ENCODE data around the gene HSD17B11. TPM values are rescaled to one million over a fixed set of nuclear protein-coding genes. Genes with fewer than 3 reads are reported as not detected.
"Not testable (repeated sequence)": the region's sequence is repeated elsewhere in the genome, so short reads cannot be mapped to it uniquely, and the experiment has no call there.

HSD17B11 gene
- polyA plus RNA-seq, 2 of the 4 experiments (the other 2 are of a cell fraction), result 51.5 to 113 TPM

GRCh38 chr4:87405211-87405820 is 14.3 kb upstream of the HSD17B11 start:
- no peaks in the 10 kb centered on the region for H3K9me3 ChIP-seq
- no peak overlapping the region for H3K4me2 ChIP-seq
- H3K4me1 ChIP-seq, result peaks cover 14% of the 10 kb centered on the region
- TF ChIP-seq MAX (IDR thresholded peaks at IDR 0.05) (no peak), FOSL2 (IDR thresholded peaks at IDR 0.05) (no peak), FOSL2 (CRISPR knock-in tag; IDR thresholded peaks at IDR 0.05) (no peak), NR3C1 (IDR thresholded peaks at IDR 0.05) (no peak), EP300 (IDR thresholded peaks at IDR 0.05) (no peak)
- TF ChIP-seq, protein P1, sequence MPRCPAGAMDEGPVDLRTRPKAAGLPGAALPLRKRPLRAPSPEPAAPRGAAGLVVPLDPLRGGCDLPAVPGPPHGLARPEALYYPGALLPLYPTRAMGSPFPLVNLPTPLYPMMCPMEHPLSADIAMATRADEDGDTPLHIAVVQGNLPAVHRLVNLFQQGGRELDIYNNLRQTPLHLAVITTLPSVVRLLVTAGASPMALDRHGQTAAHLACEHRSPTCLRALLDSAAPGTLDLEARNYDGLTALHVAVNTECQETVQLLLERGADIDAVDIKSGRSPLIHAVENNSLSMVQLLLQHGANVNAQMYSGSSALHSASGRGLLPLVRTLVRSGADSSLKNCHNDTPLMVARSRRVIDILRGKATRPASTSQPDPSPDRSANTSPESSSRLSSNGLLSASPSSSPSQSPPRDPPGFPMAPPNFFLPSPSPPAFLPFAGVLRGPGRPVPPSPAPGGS (IDR thresholded peaks at IDR 0.05), result no peak
- 73% methylated on average over 5 of the region's 5 CpGs for WGBS (ENCODE audit: missing lambda C conversion rate)
- no peak for DNase-seq (ENCODE audit: low read depth in 1 of 2, low spot score in 1 of 2)
- no peak for ATAC-seq
- CTCF ChIA-PET, result interaction anchor here (0.8 kb wide), 1 partner anchor 11 kb away, joined by 3 read pairs; no protein-coding TSS in a partner anchor
- no peak overlapping the region for H3K27ac ChIP-seq
- no peak for FAIRE-seq
- POLR2A ChIA-PET, result no interaction called here
- H3K4me3 ChIP-seq, result no peak overlapping the region

- H3K9me3 ChIP-seq; H3K27ac ChIP-seq; H3K4me2 ChIP-seq; FAIRE-seq; ATAC-seq; H3K4me3 ChIP-seq; DNase-seq (ENCODE audit: low read depth in 1 of 2, low spot score in 1 of 2); POLR2A ChIA-PET; H3K4me1 ChIP-seq: not testable (repeated sequence)
- peak; percentile 13 to 27; a peak in 2 of 4 replicates for TF ChIP-seq CEBPB (IDR thresholded peaks at IDR 0.05)
- CTCF ChIA-PET, result interaction anchor here (1.6 kb wide), 1 partner anchor 12 kb away, joined by 7 read pairs; the partner anchor contains the start of gene HSD17B11
- 58% methylated on average over 1 of the region's 1 CpG for WGBS (ENCODE audit: missing lambda C conversion rate)
Observed at GRCh38 chr4:87403732-87404131, 12.7 kb upstream of the HSD17B11 start.

GRCh38 chr4:87399954-87400353 is 9.0 kb upstream of the HSD17B11 start:
- ChIA-PET CTCF (interaction anchor here (1.3 kb wide), 1 partner anchor 10 kb away, joined by 3 read pairs; no protein-coding TSS in a partner anchor), POLR2A (interaction anchor here (1.3 kb wide), 1 partner anchor 9 kb away, joined by 3 read pairs; the partner anchor contains the start of gene HSD17B11)
- Histone ChIP-seq H3K4me3 (no peak overlapping the region), H3K9me3 (no peaks in the 10 kb centered on the region), H3K4me1 (no peaks in the 10 kb centered on the region), H3K4me2 (no peak overlapping the region), H3K27ac (no peak overlapping the region)
- ATAC-seq (no peak), FAIRE-seq (no peak), DNase-seq (ENCODE audit: low read depth in 1 of 2, low spot score in 1 of 2) (no peak)
- TF ChIP-seq FOXS1 (CRISPR knock-in tag; IDR thresholded peaks at IDR 0.05) (no peak), CBX8 (IDR thresholded peaks at IDR 0.05) (no peak), KDM1A (IDR thresholded peaks at IDR 0.05; ENCODE audit: low read depth) (no peak), TP53 (CRISPR knock-in tag; IDR thresholded peaks at IDR 0.05) (no peak), ZNF302 (CRISPR knock-in tag; IDR thresholded peaks at IDR 0.05) (no peak)
- WGBS (ENCODE audit: missing lambda C conversion rate), result 27% methylated on average over 1 of the region's 1 CpG

DNA sequence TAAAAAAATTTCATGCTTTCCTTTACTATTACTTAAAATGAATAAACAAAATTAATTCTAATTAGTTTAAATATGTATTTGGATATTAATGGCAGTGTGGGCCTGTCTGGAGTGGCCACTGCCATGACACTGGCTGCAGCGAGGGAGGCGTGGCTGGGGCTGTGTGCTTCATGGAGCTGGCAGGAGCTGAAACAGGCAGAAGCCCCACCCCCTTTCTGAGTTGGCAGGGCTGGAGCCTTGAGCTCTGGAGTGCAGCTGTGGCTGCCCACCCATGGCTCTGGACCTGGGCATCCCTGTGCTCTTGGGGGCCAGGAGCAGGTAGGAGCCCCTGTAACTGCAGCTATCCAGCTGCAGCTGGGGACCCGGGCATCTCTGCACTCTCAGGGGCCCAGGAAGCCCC is 8.2 kb upstream of the HSD17B11 start:
- no peak for TF ChIP-seq RAD21 (conservative IDR thresholded peaks at IDR 0.05 in 1 of 2, IDR thresholded peaks at IDR 0.05 in 1 of 2)
- TF ChIP-seq HOXB5 (CRISPR knock-in tag; IDR thresholded peaks at IDR 0.05), result no peak
- TF ChIP-seq, protein P2, sequence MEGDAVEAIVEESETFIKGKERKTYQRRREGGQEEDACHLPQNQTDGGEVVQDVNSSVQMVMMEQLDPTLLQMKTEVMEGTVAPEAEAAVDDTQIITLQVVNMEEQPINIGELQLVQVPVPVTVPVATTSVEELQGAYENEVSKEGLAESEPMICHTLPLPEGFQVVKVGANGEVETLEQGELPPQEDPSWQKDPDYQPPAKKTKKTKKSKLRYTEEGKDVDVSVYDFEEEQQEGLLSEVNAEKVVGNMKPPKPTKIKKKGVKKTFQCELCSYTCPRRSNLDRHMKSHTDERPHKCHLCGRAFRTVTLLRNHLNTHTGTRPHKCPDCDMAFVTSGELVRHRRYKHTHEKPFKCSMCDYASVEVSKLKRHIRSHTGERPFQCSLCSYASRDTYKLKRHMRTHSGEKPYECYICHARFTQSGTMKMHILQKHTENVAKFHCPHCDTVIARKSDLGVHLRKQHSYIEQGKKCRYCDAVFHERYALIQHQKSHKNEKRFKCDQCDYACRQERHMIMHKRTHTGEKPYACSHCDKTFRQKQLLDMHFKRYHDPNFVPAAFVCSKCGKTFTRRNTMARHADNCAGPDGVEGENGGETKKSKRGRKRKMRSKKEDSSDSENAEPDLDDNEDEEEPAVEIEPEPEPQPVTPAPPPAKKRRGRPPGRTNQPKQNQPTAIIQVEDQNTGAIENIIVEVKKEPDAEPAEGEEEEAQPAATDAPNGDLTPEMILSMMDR (IDR thresholded peaks at IDR 0.05), result no peak
- no peak for TF ChIP-seq CBX8 (IDR thresholded peaks at IDR 0.05)
- no peak for TF ChIP-seq FOSL2 (IDR thresholded peaks at IDR 0.05)
- no peak for TF ChIP-seq FOSL2 (CRISPR knock-in tag; IDR thresholded peaks at IDR 0.05)
- TF ChIP-seq NPAS2 (CRISPR knock-in tag; IDR thresholded peaks at IDR 0.05; ENCODE audit: borderline replicate concordance), result no peak
- TF ChIP-seq ZC3H11A (IDR thresholded peaks at IDR 0.05), result no peak
- TF ChIP-seq, protein P3, sequence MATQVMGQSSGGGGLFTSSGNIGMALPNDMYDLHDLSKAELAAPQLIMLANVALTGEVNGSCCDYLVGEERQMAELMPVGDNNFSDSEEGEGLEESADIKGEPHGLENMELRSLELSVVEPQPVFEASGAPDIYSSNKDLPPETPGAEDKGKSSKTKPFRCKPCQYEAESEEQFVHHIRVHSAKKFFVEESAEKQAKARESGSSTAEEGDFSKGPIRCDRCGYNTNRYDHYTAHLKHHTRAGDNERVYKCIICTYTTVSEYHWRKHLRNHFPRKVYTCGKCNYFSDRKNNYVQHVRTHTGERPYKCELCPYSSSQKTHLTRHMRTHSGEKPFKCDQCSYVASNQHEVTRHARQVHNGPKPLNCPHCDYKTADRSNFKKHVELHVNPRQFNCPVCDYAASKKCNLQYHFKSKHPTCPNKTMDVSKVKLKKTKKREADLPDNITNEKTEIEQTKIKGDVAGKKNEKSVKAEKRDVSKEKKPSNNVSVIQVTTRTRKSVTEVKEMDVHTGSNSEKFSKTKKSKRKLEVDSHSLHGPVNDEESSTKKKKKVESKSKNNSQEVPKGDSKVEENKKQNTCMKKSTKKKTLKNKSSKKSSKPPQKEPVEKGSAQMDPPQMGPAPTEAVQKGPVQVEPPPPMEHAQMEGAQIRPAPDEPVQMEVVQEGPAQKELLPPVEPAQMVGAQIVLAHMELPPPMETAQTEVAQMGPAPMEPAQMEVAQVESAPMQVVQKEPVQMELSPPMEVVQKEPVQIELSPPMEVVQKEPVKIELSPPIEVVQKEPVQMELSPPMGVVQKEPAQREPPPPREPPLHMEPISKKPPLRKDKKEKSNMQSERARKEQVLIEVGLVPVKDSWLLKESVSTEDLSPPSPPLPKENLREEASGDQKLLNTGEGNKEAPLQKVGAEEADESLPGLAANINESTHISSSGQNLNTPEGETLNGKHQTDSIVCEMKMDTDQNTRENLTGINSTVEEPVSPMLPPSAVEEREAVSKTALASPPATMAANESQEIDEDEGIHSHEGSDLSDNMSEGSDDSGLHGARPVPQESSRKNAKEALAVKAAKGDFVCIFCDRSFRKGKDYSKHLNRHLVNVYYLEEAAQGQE (IDR thresholded peaks at IDR 0.05), result no peak
- TF ChIP-seq CEBPB (IDR thresholded peaks at IDR 0.05), result no peak
- TF ChIP-seq HOXA7 (CRISPR knock-in tag; IDR thresholded peaks at IDR 0.05), result no peak
- no peak for TF ChIP-seq JUN (IDR thresholded peaks at IDR 0.05)
- TF ChIP-seq, protein P4, sequence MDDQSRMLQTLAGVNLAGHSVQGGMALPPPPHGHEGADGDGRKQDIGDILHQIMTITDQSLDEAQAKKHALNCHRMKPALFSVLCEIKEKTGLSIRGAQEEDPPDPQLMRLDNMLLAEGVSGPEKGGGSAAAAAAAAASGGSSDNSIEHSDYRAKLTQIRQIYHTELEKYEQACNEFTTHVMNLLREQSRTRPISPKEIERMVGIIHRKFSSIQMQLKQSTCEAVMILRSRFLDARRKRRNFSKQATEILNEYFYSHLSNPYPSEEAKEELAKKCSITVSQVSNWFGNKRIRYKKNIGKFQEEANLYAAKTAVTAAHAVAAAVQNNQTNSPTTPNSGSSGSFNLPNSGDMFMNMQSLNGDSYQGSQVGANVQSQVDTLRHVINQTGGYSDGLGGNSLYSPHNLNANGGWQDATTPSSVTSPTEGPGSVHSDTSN (IDR thresholded peaks at IDR 0.05), result no peak
- TF ChIP-seq POLR2AphosphoS2 (conservative IDR thresholded peaks at IDR 0.05; ENCODE audit: low read length), result no peak
- ATAC-seq (peak in 1 of 2 experiments; percentile 79; a peak in 4 of 6 replicates), DNase-seq (ENCODE audit: low read depth in 1 of 2, low spot score in 1 of 2) (no peak), FAIRE-seq (no peak)
- WGBS (ENCODE audit: missing lambda C conversion rate), result 87% methylated on average over 3 of the region's 3 CpGs
- ChIA-PET CTCF (interaction anchor here (0.6 to 1.3 kb wide), 3 partner anchors 9 to 218 kb away, joined by 4 read pairs; no protein-coding TSS in a partner anchor), POLR2A (interaction anchor here (0.6 to 1.5 kb wide), 3 partner anchors 10 to 47 kb away, joined by 3 to 7 read pairs (median 5); partner anchors contain the start of gene NUDT9)
- no peaks in the 10 kb centered on the region for H3K9me3 ChIP-seq
- no peak overlapping the region for H3K4me2 ChIP-seq
- H3K4me1 ChIP-seq, result no peaks in the 10 kb centered on the region
- no peak overlapping the region for H3K27ac ChIP-seq
- no peak overlapping the region for H3K4me3 ChIP-seq
